ENCODE data around the gene TBC1D22A.

Gene TBC1D22A

DNA sequence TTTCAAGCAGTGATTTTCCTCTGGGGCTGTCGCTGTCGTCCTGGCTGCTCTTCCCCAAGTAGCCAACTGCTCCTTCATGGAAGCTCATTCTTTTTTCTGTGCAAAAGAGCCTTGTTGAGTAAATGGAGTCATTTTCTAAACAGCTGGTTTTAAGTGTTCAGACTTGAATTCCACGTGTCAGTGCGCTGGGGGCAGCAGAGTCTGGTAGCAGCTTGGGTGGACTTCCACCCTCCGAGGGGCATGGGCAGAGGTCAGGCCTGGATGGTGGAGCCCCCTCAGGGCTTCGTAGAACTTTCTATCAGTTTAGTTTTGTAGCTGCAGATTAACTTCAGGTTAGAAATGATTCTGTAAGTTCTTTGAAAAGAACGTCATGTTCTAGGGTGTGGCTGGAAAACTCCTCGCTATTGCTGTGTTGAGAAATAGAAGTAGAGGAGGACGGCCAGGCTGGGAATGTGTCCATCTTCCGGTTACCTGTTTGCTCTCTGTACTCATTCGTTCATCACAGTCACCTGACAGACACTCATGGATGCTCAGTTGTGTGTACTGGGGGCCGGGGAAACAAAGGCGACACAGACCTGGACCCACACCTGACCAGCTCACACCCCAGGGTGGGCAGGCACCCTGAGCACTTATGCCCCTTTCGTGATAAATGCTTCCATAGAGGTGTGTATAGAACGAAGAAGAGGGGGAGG lies 270.7 kb downstream of the TBC1D22A start:
- DNase-seq (ENCODE audit: low read depth in 2 of 2) = no peak

DNA sequence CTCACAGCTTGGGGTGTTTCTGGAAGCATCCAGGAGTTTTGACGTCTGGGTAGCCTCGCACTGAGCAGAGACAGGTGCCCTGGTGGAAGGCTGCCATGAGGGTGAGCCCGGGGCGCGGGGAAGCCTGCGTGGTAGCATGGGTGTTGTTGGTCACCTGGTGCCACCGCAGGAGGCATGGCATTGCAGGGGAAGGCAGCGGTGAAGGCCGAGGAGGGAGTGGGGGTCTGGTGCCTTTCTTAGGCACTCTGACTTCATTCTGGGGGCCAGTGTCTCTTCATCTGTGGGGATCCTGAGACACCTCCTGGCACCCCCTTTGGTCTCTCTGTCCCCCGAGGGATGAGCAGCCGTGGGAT lies 271.2 kb downstream of the TBC1D22A start:
- DNase-seq (ENCODE audit: low read depth in 2 of 2) = no peak

DNA sequence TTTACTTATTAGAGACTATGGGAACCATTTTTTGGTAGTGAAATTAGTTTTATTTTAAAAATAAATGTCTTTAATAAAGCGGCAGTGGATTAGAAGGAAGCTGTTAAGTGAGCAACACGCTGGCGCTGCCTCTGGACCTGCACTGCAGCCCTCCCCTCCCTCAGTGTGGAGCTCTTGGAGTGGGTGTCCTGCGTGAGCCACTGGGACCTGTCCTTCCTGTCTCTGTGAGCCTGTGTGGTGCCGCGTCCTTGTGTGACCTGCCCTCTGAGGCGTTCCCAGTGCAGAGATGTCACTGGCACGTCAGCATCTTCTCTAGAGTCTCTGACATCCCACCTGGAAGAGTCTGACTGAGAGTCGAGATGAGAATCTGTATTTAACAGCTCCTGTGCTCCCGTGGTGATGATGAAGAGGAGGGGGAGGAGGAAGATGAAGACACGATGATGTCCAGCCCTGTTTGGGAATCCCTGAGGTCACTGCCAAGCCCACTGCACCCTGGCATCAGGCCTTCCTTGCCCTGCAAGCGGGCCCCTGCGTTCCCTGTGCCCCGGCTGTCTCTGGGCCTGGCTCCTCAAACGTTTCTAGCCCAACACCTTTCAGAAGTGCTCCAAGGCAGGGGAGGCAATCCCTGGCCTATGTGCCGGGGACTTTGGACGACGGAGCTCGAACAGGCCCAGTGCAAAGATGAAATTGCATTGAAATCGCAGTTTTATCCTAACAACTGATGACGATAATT lies 271.8 kb downstream of the TBC1D22A start:
- no peak for DNase-seq (ENCODE audit: low read depth in 2 of 2)

DNA sequence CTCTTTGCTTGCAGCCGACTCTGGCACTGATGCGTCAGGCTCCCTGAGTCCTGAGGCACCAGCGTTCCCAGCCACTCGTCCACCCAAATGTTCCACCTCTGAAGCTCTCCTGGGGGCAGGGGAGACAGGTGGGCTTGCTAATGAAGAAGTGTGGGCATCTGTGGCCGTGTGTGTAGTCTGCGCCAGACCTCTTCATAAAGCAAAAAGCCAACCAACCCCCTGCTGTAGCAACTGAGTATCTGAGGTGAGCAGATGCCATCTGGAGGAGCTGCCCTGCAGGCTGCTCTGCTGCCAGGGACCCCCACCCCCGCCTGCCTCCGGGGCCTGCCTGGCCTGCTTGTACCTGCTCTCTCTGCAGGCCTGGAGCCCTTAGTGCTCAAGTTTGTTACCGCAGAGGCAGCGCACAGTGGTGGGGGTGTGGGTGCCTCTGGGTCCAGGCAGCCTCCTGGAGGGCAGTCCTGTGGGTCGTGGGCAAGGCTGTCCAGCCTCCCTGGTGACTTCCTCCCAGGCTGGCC lies 272.5 kb downstream of the TBC1D22A start:
- DNase-seq (ENCODE audit: low read depth in 2 of 2) = no peak

DNA sequence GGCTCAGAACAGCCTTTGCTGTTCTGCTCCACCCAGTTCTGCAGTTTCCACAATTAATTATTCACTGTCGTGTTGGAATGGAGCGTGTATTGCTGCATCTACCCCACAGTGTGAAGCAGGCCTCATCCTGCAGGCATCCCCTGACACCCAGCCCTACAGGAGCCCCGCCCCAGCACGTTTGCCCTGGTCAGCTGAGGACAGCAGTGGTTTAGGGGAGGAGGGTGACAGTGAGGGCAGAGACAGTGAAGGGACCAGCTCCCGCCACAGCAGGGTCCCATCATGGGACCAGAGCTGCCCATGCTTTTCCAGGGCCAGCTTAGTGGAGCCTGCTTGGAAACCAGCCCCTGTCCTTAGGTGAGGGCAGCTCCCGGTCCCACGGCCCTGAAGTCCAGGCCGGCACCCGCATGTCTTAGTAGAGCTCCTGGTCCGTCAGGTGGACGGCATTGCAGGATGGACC lies 273.0 kb downstream of the TBC1D22A start:
- no peak for DNase-seq (ENCODE audit: low read depth in 2 of 2)

DNA sequence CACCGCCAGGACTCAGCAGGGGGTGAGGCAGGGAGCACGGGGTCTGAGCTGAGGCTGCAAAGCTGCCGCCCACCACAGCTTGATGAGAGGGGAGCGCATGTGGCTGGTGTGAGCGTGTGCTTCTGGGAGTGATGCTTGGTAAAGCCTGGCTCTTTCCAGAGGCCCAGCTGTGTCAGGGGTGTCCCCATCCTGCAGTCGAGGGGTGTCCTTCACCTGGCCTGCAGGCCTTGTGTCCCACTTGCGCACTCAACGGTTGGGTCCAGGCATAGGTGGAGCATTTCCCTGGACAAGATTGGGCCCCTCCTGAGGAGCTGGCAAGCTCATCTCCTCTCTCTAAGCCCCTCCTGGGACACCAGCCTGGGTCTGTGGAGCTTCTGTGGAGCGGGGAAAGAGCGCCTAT lies 273.9 kb downstream of the TBC1D22A start:
- no peak for DNase-seq (ENCODE audit: low read depth in 2 of 2)

DNA sequence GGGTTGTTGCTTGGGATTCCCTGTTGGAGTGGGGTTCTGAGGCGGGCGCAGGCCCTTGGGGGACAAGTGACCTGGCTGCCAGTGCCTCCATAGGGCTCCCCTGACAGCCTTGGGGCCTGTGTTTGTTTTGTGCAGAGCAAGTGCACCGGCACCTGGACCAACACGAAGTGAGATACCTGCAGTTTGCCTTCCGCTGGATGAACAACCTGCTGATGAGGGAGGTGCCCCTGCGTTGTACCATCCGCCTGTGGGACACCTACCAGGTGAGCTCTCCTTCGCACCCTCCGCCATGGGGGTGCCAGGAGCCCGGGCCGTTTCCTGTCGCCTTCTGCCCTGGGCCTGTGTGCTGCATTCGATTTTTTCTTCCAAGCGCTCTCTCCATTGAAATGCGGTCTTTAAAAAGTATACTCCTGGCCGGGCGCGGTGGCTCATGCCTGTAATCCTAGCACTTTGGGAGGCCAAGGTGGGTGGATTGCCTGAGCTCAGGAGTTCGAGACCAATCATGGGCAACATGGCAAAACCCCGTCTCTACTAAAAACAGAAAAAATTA lies 274.6 kb downstream of the TBC1D22A start:
- DNase-seq (ENCODE audit: low read depth in 2 of 2) = no peak

DNA sequence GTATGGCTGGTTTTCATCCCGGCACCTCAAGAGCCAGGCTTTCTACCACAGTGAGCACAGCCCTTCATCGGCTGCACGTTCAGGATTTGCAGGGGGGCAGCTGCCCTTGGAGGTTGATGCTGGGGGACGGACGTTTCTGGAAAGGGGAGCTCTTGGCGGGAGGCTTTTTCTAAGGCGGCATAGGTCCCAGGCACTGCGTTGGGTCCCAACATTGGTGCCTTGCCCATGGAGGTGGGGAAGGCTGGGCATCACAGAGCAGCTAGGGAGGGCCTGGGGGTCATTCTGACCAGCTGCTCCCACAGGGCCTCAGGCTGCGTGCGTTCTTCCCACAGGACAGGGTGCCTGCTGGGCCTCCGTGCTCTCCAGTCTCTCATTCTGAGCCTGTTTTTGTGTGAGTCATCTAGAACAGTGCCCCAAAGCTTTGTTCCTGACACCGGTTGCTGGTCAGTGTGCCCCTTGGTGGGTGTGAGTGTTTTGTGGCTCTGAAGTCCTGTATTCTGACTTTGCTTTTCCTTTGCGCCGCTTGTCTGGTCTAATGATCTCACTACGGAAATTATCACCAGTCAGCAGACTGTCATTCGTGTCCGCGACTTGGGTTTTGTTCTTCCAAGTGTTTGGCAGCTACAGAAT lies 275.9 kb downstream of the TBC1D22A start:
- no peak for DNase-seq (ENCODE audit: low read depth in 2 of 2)

DNA sequence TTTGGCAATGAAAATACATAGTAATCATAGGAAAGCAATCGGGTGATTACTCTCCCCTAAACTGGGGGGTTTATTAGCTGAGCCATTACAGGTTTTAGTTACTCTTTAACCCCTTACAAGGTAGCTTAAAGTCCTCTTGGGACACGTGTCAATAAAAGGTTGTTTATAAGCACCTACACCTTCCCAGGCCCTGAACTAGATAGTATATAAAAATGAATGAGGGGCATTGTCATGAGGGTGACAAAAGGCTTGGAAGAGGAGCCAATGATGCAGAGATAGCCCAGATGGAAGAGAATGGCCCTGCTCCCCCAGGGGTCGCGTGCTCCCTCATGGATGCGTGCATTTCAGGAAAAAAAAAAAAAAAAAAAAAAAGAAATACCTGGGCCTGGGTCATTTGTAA lies 276.9 kb downstream of the TBC1D22A start:
- DNase-seq (ENCODE audit: low read depth in 2 of 2) = no peak

DNA sequence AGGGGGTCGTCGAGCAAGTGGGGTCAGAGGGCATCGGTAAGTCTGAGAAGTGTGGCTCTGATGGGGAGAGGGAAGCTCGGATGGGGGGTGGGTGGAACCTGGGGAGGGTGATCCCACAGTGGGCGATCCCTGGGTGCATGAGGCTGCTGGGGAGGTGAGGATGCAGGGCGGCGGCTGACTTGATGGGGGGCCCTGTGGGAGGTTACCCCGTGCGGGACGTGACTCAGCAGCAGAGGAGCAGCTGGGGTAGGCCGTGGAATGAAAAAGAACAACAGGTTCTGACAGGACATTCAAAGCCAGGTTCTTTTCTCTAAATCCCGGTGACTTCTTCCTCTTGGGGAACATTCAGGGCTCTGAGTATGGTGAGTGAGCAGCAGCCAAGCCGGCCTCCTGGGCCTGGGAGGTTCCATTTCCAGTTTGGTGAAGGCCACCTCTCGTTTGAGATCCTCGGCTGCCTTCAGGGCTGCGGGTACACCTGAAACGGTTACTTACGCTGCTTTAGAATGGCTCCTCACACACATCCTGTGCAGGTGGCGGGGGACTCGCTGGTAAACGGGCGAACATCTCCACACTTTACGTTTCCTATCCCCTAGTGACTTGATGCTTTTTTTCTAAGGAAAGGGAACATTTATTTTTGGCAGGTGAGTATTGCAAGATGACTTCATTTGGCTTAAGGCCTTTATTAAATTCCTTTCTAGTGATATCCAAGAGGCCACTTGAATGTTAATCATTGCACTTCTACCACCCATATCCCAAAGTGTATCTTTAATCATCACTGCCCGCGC lies 278.2 kb downstream of the TBC1D22A start:
- DNase-seq (ENCODE audit: low read depth in 2 of 2) = no peak

DNA sequence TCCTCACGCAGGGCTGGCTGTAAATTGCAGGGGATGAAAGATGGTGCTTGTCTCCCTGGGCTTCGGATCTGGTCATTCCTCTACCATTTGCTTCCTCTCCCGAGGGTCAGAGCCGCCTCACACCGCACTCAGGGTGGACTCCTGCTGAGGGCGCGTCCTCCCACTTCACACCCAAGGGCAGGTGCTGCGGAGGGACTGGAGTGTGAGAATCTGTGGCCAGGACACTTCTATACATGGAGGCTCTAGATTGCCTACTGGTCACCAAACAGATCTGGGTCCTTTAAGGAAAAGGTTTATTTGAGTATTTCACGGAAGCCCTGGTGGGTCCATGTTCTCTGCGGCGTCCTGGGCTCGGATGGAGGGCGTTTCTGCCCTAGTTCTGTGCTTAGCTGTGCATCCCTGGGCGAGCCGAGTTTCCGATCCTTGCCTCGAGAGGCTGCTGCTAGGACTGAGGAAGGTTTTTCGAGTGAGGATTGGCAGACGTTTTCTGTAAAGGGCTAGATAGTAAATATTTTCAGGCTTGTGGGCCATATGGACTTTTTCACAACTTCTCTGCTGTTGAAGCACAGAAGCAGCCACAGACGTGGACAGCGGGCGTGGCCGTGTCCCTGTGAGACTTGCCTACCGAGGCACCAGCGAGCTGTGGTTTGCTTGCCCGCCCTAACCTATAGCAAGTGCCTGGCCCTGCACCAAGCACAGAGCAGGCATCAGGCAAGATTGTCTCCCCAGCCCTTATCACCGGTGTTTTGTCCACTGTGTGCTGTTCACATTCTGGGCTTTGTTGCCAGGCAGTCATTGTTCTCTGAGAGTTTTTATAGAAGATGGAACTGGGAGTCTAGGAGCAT lies 279.0 kb downstream of the TBC1D22A start:
- DNase-seq (ENCODE audit: low read depth in 2 of 2) = no peak

DNA sequence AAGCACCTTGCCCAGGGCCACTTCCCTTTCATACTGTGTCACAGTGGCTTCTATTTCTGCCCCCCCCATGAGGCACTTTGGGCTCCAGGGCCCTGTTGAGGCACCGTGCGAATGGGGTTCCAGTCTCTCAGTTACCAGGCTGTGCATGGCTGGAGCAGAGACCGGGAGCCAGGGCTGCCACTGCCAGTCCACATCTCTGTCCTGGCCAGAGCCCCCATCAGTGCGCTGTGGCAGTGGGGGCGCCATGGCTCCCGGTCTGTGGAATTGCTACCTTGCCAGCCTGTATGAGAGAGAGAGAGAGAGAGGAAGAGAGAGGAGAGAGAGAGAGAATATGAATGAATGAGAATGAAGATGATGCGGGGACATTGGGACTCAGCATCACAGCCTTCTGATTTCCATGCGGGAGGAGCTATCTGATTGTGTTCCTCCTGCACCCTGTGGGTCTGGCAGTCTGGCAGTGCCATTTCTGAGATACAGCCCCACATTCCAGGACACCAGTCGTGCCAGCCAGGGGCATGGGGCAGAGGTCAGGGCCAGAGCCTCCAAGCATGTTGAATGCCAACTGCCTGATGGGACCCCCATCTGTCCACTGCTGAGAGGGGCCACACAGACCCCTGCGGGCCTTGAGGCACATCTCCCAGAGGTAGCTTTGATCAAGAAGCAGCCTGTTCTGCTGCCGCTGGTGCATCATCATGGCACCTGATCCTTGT lies 279.8 kb downstream of the TBC1D22A start:
- no peak for DNase-seq (ENCODE audit: low read depth in 2 of 2)

DNA sequence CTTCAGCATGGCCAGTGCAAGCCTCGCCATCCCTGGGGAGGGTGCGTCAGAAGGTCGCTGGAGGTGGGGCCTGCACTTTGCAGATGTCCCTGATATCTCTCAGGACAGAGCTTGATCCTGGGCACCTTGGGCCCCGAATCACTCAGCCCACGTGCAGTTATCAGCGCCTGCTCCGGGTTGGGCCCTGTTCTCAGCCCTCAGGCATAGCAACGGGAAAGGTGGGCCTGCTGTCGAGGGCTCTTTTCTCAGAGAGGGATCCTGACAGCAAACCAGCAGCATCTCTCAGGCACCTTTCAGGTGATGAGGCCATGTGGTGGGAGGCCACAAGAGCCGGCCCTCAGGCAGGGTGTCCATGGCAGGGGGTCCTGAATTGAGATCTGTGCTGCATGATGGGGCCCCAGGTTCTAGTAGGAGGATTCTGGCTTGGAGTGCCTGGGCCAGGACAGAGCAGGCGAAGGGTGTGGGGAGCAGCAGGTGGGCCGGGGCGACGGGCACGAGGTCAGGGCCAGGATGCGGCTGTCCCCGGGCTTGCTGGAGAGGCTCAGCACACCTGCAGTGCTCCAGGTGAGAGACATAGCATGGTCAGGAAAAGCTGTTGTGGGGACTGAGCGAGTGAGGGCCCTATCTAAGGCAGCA lies 280.5 kb downstream of the TBC1D22A start:
- DNase-seq (ENCODE audit: low read depth in 2 of 2) = no peak

DNA sequence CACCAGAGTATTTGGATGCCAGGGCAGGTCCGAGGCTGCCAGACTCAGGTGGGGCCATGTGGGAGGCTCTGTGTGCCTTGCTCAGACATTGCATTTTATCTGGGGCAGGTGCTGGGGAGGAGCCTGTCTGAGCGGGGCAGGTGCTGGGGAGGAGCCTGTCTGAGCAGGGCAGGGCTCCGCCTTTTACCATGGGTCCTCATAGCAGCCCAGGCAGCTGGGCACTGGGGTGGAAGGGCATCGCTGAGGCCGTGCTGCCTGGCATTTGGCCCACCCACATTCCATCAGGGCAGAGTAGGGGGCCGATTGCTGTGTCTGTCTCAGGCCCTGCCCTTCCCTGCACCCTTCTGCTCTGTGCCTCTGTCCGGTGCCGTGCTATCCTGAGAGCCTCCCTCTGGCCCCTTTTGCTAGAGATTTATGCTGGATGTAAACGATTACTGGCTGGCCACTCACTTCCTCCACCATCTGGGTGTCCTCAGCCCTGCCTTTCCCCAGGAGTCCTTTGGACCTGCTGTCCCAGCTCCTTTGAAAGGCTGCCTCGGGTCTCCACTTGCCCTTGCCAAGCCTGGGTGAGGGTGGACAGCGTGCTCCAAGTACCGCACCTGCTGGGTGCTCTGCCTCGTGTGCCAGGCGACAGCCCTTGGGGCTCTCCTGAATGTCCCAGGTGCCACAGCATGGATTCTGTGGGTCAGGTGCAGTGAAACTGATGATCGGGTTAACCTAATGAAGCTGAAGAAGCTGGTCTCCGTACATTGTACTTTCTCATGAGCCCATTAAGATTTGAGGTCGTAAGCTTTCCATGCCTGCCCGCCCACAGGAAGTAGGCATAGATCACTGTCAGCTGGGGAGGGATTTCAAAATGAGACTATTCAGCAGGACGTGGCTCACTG lies 281.6 kb downstream of the TBC1D22A start:
- DNase-seq (ENCODE audit: low read depth in 2 of 2) = no peak

DNA sequence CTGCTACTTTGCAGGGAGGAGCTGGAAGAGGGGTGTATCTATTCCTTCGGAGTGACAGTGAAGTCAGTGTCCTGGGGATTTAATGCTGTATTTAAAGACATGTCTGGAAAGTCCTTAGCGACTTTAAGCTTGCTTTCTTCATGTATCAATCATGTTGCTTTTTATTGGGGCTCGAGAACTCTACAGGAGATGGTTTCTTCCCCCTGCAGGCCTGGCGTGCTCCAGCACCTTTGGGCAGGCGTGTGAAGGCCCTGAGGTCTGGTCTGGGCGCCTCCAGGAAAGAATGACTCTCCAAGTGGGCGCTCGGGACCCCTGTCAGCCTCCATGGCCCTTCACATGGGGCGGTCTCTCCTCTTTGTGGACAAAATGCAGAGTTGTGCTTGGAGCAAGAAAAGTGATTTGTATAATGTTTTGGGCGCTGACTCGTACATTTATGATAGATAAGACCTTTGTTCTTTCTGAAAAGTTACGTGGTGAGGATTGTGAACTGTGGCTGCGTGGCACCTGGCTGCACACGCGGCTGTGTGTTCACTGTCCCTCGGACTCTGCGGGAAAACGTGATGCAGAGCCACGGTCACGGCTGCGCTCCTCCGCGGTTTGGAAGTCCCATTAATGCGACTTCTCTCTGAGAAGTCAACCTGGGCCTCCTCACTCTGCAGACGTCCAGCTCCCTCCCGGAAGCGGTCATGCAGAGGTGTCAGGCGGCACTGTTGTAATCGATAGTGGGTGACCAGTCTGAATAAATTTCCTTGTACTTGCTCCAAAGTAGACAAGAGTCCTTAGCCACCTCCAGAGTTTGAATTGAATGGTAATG lies 282.5 kb downstream of the TBC1D22A start:
- no peak for DNase-seq (ENCODE audit: low read depth in 2 of 2)

DNA sequence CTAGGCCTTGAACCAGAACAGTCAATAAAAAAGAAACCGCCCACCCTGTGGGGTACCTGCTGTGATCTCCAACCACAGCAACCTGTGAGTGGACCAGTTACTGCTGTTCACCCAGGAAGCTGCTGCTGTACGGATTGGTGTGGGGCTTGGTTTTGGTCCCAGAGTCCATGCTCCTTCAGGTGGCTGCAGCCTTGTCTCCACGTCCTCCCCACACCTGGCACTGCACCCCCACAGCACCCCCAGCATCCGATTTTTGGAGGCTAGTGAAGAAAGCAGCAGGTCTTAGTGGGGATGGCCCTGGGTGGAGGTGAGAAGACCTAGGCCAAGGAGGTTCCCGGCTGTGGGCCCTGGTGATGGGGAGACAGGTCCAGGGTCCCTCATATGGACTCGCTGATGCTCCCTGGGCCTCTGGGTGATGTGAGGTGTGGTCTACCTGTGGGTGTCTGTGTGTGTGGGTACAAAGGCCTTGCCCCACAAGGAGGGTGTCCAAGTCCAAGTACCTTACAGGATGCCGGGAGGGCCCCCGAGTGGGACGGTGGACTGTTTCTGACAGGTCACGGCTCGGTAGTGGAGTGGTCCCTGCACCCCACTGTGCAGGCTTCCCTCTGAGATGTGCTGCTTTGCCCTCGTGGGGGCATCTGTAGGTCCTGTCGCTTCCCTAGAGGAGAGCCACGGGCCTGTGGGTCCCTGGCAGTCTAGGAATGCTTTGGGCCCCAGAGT lies 283.4 kb downstream of the TBC1D22A start:
- DNase-seq (ENCODE audit: low read depth in 2 of 2) = no peak

DNA sequence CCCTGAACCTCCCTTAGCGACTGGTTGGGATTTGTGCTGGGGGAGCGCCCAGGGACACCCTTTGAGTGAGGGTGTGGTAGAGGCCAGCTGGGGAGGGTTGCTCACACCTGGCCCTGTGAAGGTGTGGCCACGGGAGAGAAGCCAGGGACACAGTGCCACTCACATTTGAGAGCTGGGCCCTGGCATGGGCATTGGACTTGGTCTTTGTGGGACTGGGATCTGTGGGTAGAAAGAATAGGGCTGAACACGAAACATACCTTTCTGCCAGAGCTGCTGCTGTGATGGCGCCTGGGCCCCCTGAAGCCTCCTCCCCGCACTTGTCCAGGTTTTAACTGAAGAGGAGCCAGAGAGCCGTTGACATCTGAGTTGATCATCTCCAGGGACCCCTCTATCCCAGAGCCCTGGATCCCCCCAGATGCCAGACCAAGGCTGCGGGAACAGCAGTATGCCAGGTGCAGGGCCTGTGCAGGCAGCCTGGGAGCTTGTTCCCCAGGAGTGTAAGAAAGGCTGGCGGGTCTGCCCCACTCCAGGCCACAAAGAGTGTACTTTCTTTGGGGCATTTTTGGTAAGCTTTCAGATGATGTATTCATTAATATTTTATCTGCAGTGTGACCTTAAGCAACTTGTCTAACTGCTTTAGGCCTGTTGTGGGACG lies 284.1 kb downstream of the TBC1D22A start:
- no peak for DNase-seq (ENCODE audit: low read depth in 2 of 2)
